Fibroblast of villous mesenchyme (primary cell): ENCODE data around the gene PPP2R3A. TPM values are rescaled to one million over a fixed set of nuclear protein-coding genes. Genes with fewer than 3 reads are reported as not detected.

ENCODE experiments used
- DNase-seq: peaks from one replicate; pipeline ENCODE4 v3.0.0-alpha.2; 2010; ENCODE audit warnings: low read depth
- H3K4me3 ChIP-seq: 2 replicates; pipeline ENCODE4 v1.5.1; 2011; ENCODE audit warnings: low read depth, mild to moderate bottlenecking, low read length
- CTCF ChIP-seq: IDR thresholded peaks from 2 replicates; pipeline ENCODE4 v1.5.1; 2012; ENCODE audit warnings: low read depth, mild to moderate bottlenecking, low read length; ENCODE audit not compliant: insufficient read depth
- total RNA-seq: library from RNA; depleted of rRNA; stranded (reverse); fragments of >200 nt; gene quantifications from 2 replicates; pipeline ENCODE4 v1.2.3, GENCODE V29; 2012

The PPP2R3A gene
- total RNA-seq, 1 donor = 25.9 TPM

- H3K4me3 ChIP-seq = no peak overlapping the region
- DNase-seq = no peak
- no peak for TF ChIP-seq CTCF
Measured at GRCh38 chr3:136177876-136178275, 212.3 kb downstream of the PPP2R3A start.

DNA sequence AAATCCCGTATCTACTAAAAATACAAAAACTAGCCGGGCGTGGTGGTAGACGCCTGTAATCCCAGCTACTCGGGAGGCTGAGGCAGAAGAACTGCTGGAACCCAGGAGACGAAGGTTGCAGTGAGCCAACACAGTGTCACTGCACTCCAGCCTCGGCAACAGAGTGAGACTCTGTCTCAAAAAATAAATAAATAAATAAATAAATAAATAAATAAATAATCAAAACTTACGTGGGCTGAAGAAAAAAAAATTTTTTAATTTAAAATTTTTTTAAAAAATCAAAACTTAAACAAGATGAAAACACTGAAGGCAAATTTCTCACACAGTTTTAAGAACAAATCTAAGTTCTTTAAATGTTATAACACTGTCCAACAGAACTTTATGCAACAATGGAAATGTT, 216.2 kb downstream of the PPP2R3A start:
- no peak for DNase-seq
- no peak overlapping the region for H3K4me3 ChIP-seq
- no peak for TF ChIP-seq CTCF

GRCh38 chr3:136184703-136185102, 219.2 kb downstream of the PPP2R3A start:
- H3K4me3 ChIP-seq = no peak overlapping the region
- DNase-seq = no peak
- no peak for TF ChIP-seq CTCF

DNA sequence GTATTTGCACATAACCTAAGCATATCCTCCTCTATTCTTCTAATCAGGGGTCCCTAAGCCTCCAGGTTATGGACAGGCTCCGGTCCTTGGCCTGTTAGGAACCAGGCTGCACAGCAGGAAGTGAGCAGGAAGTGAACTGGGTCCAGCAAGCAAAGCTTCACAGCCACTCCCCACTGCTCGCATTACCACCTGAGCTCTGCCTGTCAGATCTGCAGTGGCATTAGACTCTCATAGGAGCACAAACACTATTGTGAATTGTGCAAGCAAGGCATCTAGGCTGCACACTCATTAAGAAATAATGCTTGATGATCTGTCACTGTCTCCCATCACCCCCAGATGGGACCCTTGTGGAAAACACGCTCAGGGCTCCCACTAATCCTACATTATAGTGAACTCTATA, 220.8 kb downstream of the PPP2R3A start:
- DNase-seq = no peak
- H3K4me3 ChIP-seq = no peak overlapping the region
- no peak for TF ChIP-seq CTCF

- peak; percentile 60 for DNase-seq
- no peak overlapping the region for H3K4me3 ChIP-seq
- no peak for TF ChIP-seq CTCF
Measured at GRCh38 chr3:136186846-136187245, 221.3 kb downstream of the PPP2R3A start.

GRCh38 chr3:136187868-136188267, 222.3 kb downstream of the PPP2R3A start:
- no peak overlapping the region for H3K4me3 ChIP-seq
- no peak for TF ChIP-seq CTCF
- DNase-seq = no peak

DNA sequence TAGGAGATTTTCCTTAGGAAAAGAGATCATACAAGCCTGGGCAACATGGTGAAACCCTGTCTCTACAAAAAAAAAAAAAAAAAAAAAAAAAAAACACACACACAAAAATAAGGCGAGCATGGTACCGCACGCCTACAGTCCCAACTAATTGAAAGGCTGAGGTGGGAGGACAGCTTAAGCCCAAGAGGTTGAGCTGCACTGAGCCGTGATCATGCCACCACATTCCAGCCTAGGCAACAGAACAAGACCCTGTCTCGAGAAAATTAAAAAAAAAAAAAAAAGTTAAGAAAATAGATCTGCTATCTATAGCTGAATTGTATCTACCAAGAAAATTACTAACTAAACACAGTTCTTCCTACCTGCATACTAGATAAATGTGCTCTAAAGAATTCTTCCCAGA, 223.5 kb downstream of the PPP2R3A start:
- TF ChIP-seq CTCF = no peak
- H3K4me3 ChIP-seq = no peak overlapping the region
- DNase-seq = no peak
